ENCODE results near the gene DEAF1. TPM values are rescaled to one million over a fixed set of nuclear protein-coding genes. Genes with fewer than 3 reads are reported as not detected.
A peak's percentile ranks its signal among the peaks of the same experiment; 100 is the strongest.

The DEAF1 gene
- total RNA-seq, 1 donor from 2014 or later = 39.8 TPM

- intact Hi-C loops (cut with micrococcal nuclease) = loop anchor here (2.0 kb wide), 1 partner anchor 20 kb away; no protein-coding TSS in a partner anchor
- H3K27me3 Mint-ChIP-seq = peaks cover 23% of the 10 kb centered on the region
- no peak for DNase-seq
- no peak for TF ChIP-seq CTCF (IDR thresholded peaks at IDR 0.05)
- peak overlapping the region; percentile 66 for H3K4me3 Mint-ChIP-seq
- no peaks in the 10 kb centered on the region for H3K9me3 Mint-ChIP-seq
- H3K36me3 Mint-ChIP-seq (ENCODE audit: low read depth) = peaks cover 2% of the 10 kb centered on the region
- peaks cover 24% of the 10 kb centered on the region for H3K4me1 Mint-ChIP-seq
- CTCF ChIA-PET = no interaction called here
- no peak for ATAC-seq (ENCODE audit: low read depth)
- POLR2A ChIA-PET = no interaction called here
- no peak overlapping the region for H3K27ac Mint-ChIP-seq
Measured at GRCh38 chr11:637333-637592, 57.8 kb downstream of the DEAF1 start.

GRCh38 chr11:636511-637332, 58.3 kb downstream of the DEAF1 start, which contains the start of gene DRD4:
DRD4 (plus strand) TSS chr11:637269; CDS start chr11:637305, 36 bp downstream.
- no peak within 1 kb of the TSS for H3K27ac Mint-ChIP-seq
- CTCF ChIA-PET = no interaction called here

GRCh38 chr11:635945-636510, 59.0 kb downstream of the DEAF1 start:
- ATAC-seq (ENCODE audit: low read depth) (no peak), DNase-seq (no peak)
- Mint-ChIP-seq H3K36me3 (ENCODE audit: low read depth) (no peaks in the 10 kb centered on the region), H3K9me3 (no peaks in the 10 kb centered on the region), H3K4me1 (peaks cover 24% of the 10 kb centered on the region), H3K4me3 (no peak overlapping the region), H3K27ac (no peak overlapping the region), H3K27me3 (peaks cover 23% of the 10 kb centered on the region)
- POLR2A ChIA-PET = no interaction called here
- TF ChIP-seq CTCF (IDR thresholded peaks at IDR 0.05) = no peak
- intact Hi-C loops (cut with micrococcal nuclease) = loop anchor here (2.0 kb wide), 1 partner anchor 19 kb away; no protein-coding TSS in a partner anchor
- CTCF ChIA-PET = no interaction called here

More at GRCh38 chr11:636511-637332, 58.3 kb downstream of the DEAF1 start, which contains the start of gene DRD4:
- H3K4me1 Mint-ChIP-seq = peaks cover 24% of the 10 kb centered on the region
- POLR2A ChIA-PET = no interaction called here
- H3K27me3 Mint-ChIP-seq = peaks cover 23% of the 10 kb centered on the region
- no peaks in the 10 kb centered on the region for H3K9me3 Mint-ChIP-seq
- H3K4me3 Mint-ChIP-seq = peak within 1 kb of the TSS; percentile 66
- TF ChIP-seq CTCF (IDR thresholded peaks at IDR 0.05) = no peak
- DNase-seq = no peak
- ATAC-seq (ENCODE audit: low read depth) = peak; percentile 26
- H3K36me3 Mint-ChIP-seq (ENCODE audit: low read depth) = peaks cover 2% of the 10 kb centered on the region
- intact Hi-C loops (cut with micrococcal nuclease) = loop anchor here (2.0 kb wide), 1 partner anchor 20 kb away; no protein-coding TSS in a partner anchor

- DNase-seq = no peak
- no peak overlapping the region for H3K27ac Mint-ChIP-seq
- H3K27me3 Mint-ChIP-seq = peaks cover 23% of the 10 kb centered on the region
- H3K4me3 Mint-ChIP-seq = no peak overlapping the region
- intact Hi-C loops (cut with micrococcal nuclease) = no loop called here
- H3K36me3 Mint-ChIP-seq (ENCODE audit: low read depth) = no peaks in the 10 kb centered on the region
- ATAC-seq (ENCODE audit: low read depth) = no peak
- ChIA-PET POLR2A (no interaction called here), CTCF (no interaction called here)
- peaks cover 14% of the 10 kb centered on the region for H3K4me1 Mint-ChIP-seq
- no peak for TF ChIP-seq CTCF (IDR thresholded peaks at IDR 0.05)
- no peaks in the 10 kb centered on the region for H3K9me3 Mint-ChIP-seq
Measured at GRCh38 chr11:630871-631270, 64.2 kb downstream of the DEAF1 start.

- Mint-ChIP-seq H3K9me3 (no peaks in the 10 kb centered on the region), H3K4me3 (no peak overlapping the region), H3K27ac (no peak overlapping the region), H3K36me3 (ENCODE audit: low read depth) (no peaks in the 10 kb centered on the region), H3K27me3 (peaks cover 22% of the 10 kb centered on the region), H3K4me1 (peaks cover 14% of the 10 kb centered on the region)
- POLR2A ChIA-PET = no interaction called here
- TF ChIP-seq CTCF (IDR thresholded peaks at IDR 0.05) = no peak
- no peak for ATAC-seq (ENCODE audit: low read depth)
- DNase-seq = peak; percentile 13
- intact Hi-C loops (cut with micrococcal nuclease) = no loop called here
- CTCF ChIA-PET = no interaction called here
Measured at GRCh38 chr11:629237-629583, 65.8 kb downstream of the DEAF1 start.

All from activated B cell treated with CpG ODN at 0.5 μM for 24 hours (primary cell).